HT-29 (cell line): ENCODE measurements around the gene PHACTR3. TPM values are rescaled to one million over a fixed set of nuclear protein-coding genes. Genes with fewer than 3 reads are reported as not detected.

Experiments
- DNase-seq: peaks from one replicate; pipeline ENCODE4 v3.0.0-alpha.2; 2015; ENCODE audit warnings: low spot score
- total RNA-seq: library from RNA; depleted of rRNA; stranded (reverse); fragments of >200 nt; shearing (Covaris generic); gene quantifications from 2 replicates; pipeline ENCODE4 v1.2.3, GENCODE V29; 2014

The PHACTR3 gene
- total RNA-seq, 1 experiment from 2014 or later, result 0.18 TPM

DNA sequence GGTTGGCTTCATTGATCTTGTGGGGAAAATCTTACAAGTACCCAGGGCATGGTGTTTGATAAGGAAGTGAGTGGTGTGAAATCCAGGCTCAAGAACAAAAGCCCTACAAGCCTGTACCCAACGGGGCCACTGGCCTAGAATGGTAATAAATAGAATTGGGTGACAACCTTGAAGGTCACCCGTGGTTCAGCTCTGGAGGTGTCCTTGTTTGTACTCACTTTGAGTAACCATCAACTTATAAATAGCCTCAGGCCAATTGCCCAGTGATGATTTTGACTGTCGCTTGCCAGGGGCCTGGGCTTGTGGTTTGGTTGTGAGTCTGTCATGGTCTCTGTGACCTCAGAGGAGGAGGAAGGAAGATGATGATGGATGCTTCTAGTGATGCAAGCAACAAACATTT lies 87.8 kb downstream of the PHACTR3 start:
- no peak for DNase-seq

DNA sequence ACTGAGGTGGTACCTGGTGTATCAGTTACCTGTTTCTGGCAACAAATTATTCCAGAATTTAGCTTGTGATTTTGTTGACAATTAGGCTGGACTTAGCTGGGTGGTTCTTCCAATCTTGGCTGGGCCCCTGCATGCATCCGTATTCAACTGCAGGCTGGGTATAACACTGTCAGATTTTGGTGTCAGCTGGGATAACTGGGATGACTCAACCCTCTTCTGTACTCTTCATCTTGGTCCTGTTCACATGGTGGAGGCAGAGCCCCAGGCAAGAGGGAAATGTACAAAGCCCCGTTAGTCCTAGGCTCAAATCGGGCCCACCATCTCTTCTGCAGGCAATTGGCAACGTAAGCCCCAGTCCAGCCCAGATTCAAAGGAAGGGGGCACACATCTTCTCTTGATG lies 89.2 kb downstream of the PHACTR3 start:
- no peak for DNase-seq

DNA sequence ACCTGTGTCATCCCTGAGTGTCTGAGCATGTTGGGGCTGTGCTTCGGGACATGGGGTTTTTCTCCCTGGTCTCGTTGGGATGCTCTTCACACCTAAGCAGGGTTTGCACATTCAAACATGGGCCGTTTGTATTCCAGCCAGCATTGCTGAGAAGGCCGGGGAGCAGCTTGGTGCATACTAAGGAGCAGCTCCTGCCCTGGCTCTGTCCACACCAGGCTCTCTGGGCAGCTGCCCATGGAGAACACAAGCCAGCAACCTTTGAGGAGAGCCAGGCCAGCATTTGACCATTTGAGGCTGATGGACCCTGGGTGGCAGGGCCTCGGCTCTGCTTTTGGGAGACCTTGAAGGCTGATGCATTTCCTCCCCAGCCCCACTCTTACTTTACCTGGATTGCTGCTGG lies 92.1 kb downstream of the PHACTR3 start:
- DNase-seq, result no peak

GRCh38 chr20:59697068-59697467 lies 92.7 kb downstream of the PHACTR3 start:
- no peak for DNase-seq

DNA sequence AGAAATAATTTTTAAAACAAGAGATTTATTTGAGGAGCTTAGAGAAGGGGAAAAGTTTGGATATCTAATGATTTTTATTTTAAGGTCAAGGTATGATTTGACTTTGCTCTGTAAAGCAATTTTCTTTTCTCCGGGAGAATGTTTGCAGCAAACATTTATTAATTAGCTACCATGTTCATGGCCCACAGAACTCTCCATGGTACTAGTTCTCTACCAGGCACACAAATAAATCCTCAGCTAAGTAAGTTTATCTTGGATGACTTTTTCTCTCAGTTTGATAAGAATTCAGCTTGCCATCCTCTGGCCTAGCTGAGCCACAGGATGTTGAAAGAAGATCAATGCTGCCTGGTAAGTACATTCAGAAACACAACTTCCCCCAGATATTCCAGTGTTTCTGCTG lies 94.3 kb downstream of the PHACTR3 start:
- no peak for DNase-seq

DNA sequence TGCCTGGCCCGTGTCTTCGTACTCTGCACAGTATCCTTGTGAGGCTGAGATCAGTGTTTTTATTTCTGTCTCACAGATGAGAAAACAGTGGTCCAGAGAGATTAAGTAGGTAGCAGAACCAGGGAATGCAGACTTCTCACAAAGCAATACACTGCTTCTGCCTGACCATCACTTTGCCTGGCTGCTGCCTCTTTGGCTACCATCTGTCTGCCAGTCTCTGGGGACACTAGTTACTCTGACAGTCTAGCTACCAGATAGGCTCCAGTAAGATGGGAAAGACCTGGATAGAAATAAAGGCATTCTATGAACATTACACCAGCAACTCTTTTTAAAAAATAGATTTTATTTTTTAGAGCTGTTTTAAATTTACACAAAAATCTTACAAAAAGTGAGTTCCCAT lies 96.9 kb downstream of the PHACTR3 start:
- DNase-seq, result no peak

- DNase-seq, result no peak
These were observed 98.7 kb downstream of the PHACTR3 start for GRCh38 chr20:59703046-59703445.

DNA sequence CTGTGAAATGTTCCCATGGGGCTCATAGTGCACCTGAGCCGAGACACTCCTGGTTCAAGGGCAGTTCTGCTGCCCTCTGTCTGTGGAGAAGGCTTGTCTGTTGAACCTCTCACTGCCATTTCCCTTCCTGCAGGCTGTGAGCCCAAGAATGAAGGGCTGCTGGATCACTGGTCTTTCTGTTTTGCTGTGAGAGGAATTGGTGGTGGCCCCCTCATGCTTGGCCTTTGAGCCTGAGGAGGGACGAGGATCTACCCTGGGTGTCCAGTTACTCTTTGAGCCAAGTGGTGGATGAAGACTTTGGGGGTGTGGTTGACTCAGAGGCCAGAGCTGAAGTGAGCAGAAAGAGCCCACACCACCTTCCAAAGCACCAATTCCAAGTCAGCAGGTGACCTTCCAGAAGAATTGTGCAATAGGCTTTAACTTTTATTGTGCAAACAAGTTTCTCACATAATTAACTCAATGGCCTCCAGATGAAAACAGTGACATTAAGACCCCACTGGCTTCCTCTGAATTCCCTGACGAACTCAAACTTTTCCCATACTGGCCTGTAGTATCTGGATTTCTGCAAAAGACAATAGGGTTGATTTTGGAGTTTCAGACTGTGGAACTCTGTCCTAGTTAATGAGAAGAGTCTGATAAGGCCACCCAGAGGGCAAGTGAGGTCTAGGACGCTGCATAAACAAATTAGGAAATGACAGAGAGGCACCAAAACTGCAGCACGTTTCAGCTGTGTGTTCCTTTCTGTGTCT lies 101.5 kb downstream of the PHACTR3 start:
- DNase-seq, result peak; percentile 32

DNA sequence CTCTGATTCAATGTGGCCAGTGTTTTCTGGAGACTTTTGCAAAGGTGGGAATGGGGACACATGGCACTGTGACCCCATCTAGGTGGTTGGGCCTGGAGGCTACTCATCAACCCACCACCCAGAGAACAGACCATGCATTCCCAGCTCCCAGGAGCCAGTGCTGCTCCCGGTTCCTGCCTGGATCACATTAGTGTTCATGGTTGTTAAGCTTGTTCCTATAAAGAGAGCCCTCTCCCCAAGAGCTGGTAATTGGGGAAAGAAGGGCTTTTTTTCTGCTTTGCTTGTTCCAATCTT lies 102.0 kb downstream of the PHACTR3 start:
- DNase-seq, result no peak

- DNase-seq, result no peak
These were observed 104.0 kb downstream of the PHACTR3 start for GRCh38 chr20:59708326-59708725.

- DNase-seq, result no peak
These were observed 105.3 kb downstream of the PHACTR3 start for GRCh38 chr20:59709636-59710035.

DNA sequence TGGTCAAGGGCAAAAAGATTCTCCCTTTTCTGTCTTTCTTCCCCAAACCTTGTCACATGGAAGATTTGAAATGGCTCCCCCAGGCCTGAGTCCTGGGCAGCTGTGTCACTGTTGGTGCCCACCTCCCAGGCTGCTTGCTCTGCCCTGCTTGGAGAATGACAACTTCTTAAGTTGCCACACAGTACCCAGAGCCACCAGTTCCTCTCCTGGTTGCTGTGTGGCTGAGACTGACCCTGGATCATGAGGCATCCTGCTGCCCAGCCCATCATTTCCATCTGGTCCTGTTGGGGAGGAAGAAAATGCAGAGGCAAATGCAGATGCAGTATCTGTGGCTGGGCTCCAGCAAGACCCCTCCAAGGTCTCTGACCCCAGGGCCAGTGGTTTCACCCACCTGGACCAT lies 113.7 kb downstream of the PHACTR3 start:
- DNase-seq, result no peak

- no peak for DNase-seq
These were observed 114.4 kb downstream of the PHACTR3 start for GRCh38 chr20:59718751-59719150.

DNA sequence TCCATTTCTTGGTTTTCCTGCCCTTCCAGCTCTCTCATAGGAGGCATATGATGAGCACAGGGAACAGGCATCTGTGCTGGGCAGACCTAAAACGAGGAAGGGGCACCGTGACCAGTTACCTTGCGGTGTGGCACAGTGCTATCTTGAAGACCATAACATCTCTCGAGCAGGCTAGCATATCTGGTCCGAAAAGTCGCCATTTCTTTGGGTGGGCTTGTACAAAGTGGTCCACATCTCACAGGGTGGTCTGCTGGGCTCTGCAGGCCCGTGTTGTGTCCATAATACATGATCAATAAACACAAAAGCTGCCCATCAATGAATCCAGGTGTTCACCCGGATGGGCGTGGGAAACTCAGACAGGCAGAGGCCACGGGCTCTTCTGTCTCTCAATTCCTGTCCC lies 115.7 kb downstream of the PHACTR3 start:
- no peak for DNase-seq

GRCh38 chr20:59721386-59721785 lies 117.0 kb downstream of the PHACTR3 start:
- DNase-seq, result no peak

GRCh38 chr20:59723108-59723500 lies 118.8 kb downstream of the PHACTR3 start:
- no peak for DNase-seq

DNA sequence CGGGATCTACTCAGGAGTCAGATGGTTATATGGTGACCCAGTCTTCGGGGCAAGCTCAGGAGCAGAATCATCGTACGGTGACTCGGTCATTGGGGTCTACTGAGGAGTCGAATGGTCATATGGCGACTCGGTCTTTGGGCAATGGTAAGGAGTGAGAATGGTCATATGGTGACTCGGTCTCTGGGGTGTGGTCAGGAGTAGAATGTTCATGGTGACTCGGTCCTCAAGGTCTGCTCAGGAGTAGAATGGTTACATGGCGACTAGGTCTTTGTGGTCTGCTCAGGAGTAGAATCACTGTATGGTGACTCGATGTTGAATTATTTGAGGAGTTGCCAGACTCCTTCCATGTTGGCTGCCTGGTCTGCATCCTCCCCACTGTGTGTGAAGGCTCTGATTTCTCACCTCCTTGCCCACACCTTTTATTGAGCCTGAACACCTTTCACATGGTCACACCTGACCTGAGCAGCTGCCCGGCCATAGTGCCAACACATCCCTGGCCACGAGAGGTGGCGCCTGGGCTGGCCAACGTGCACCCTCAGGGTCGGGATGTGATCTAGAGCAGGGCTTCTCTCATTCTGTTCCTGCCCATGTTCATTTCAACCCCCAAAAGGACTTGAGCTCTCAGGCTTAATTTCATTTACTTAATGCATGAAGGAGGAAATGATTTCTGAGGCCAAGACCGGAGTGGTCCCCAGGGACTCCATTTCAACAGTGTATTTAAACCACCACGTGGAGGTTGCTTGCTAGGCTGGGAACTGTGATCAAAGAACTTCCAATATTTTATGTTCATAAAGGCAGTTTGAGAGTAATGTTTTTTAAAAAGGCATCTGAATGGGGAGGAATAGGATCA lies 119.5 kb downstream of the PHACTR3 start:
- DNase-seq, result no peak

DNA sequence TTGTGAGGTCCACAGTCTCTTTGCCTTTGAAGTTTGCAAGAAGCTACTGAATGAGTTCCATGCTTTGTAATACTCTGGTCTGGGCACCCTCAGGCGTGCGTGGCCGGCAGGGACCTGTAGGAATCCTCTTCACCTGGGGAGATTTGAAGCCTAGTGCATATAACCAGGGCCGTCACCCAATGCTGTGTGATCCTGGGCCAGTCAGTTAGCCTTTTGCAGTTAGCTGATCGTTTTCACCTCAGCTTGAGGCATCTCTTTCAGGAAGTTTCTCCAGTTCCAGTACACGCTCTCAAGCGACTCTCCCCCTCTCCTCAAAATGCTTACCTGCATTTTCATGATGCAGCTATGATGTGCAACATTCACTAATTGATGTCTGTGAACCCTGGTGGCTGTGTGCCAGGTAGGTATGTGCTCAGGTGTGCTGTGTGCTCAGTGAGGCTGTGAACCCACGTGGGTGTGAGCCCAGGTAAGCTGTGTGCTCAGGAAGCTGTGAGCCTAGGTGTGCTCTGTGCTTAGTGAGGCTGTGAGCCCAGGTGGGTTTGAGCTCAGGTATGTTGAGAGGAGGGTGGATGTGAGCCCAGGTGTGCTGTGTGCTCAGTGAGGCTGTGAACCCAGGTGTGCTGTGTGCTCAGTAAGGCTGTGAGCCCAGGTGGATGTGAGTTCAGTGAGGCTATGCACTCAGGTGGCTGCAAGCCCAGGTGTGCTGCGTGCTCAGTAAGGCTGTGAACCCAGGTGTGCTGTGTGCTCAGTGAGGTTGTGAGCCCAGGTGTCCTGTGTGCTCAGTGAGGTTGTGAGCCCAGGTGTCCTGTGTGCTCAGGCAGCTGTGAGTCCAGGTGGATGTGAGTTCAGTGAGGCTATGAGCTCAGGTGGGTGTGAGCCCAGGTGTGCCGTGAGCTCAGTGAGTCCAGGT lies 120.4 kb downstream of the PHACTR3 start:
- DNase-seq, result no peak

GRCh38 chr20:59725476-59726280 lies 121.3 kb downstream of the PHACTR3 start:
- DNase-seq, result no peak

DNA sequence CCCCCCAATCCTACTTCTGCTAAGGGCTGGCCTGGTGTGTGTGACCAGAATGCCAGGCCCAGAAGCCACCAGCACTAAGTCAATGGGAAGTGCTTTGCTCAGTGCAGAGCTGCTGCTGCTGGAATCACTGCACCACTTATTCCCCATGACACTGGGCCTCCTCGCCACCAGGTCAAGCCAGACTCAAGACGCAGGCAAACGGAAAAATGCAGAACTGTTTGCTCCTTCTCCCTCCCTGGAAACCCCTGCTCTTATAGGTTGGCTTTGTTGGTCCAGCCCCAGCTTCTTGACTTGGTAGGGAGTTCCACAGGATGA lies 121.9 kb downstream of the PHACTR3 start:
- no peak for DNase-seq

- no peak for DNase-seq
These were observed 124.5 kb downstream of the PHACTR3 start for GRCh38 chr20:59728722-59729430.
